Spleen (tissue), 7 donors: ENCODE results near the gene MCM3AP.

Experiments used
- CTCF ChIP-seq, 11 experiments: fragments of 200-600 bp in 7 of 11; fragments of 450-650 bp in 4 of 11; sonication (generic) in 4 of 11; IDR thresholded peaks in 8 of 11; conservative IDR thresholded peaks in 3 of 11; 1 replicate in 7 of 11; 2 replicates in 4 of 11; pipeline versions ENCODE4 v1.4.0 to v1.8.0; 2016 to 2021; ENCODE audit warnings: antibody characterized with exemption in 11 of 11, inconsistent platforms in 4 of 11, mild to moderate bottlenecking in 1 of 11
- POLR2A ChIP-seq, 3 donors: fragments of 450-650 bp; IDR thresholded peaks; one replicate each; pipeline ENCODE4 v1.5.1; 2017; ENCODE audit warnings: antibody characterized with exemption in 3 of 3, mild to moderate bottlenecking in 1 of 3
- POLR2AphosphoS5 ChIP-seq, 3 donors: sonication (generic); formaldehyde crosslinking; IDR thresholded peaks; one replicate each; pipeline ENCODE4 v1.5.1; 2017; ENCODE audit warnings: antibody characterized with exemption in 3 of 3
- donor health status: DM: no; HTN: no; CAD: no; lungs with moderate emphysema.
- donor health status: DM: no; HTN: no; CAD: no.
- donor health status: DM: no; HTN: no; CAD: no.

- TF ChIP-seq POLR2AphosphoS5 (IDR thresholded peaks at IDR 0.05): no peak
- TF ChIP-seq CTCF (IDR thresholded peaks at IDR 0.05 in 8 of 11, conservative IDR thresholded peaks at IDR 0.05 in 3 of 11): no peak
- TF ChIP-seq POLR2A (IDR thresholded peaks at IDR 0.05): no peak
These were observed 78.1 kb downstream of the MCM3AP start for GRCh38 chr21:46207006-46207919.
